PFSK-1 (cell line): ENCODE measurements around the gene PGF.

Experiments
- POLR2AphosphoS5 ChIP-seq: IDR thresholded peaks from 2 replicates; pipeline ENCODE4 v1.6.1; 2012; ENCODE audit warnings: low read depth, mild to moderate bottlenecking, control low read depth, low read length, moderate library complexity
- REST ChIP-seq, 2 experiments: IDR thresholded peaks; 2 replicates each; pipeline versions ENCODE4 v1.6.1 to v1.8.0; 2011 to 2012; ENCODE audit warnings: low read depth in 2 of 2, low read length in 2 of 2, control low read depth in 1 of 2, inconsistent platforms in 1 of 2, mild to moderate bottlenecking in 1 of 2, moderate library complexity in 1 of 2; ENCODE audit not compliant: insufficient read depth in 1 of 2
- SIN3A ChIP-seq: IDR thresholded peaks from 2 replicates; pipeline ENCODE4 v1.6.1; 2012; ENCODE audit warnings: mild to moderate bottlenecking, low read length, moderate library complexity, borderline replicate concordance; ENCODE audit not compliant: insufficient read depth
- TAF1 ChIP-seq: IDR thresholded peaks from 2 replicates; pipeline ENCODE4 v1.6.1; 2012; ENCODE audit warnings: low read length, control low read depth, borderline replicate concordance; ENCODE audit not compliant: insufficient read depth

GRCh38 chr14:74985028-74985310 is 29.6 kb upstream of the PGF start:
- TF ChIP-seq POLR2AphosphoS5 (no peak), SIN3A (no peak), REST (IDR thresholded peaks at IDR 0.05; ENCODE audit: insufficient read depth in 1 of 2, low read depth in 2 of 2, low read length in 2 of 2) (no peak), TAF1 (no peak)
